ENCODE measurements around the gene HTR3B.

Gene HTR3B

GRCh38 chr11:113985906-113986305 is 81.3 kb downstream of the HTR3B start:
- no peaks in the 10 kb centered on the region for H3K9me3 ChIP-seq (ENCODE audit: control insufficient read depth in 2 of 2, low read length in 2 of 2)

GRCh38 chr11:113986351-113987140 is 82.0 kb downstream of the HTR3B start:
- Histone ChIP-seq H3K9ac (ENCODE audit: low read depth in 1 of 2, low read length in 2 of 2) (no peak overlapping the region), H3K9me3 (ENCODE audit: control insufficient read depth in 2 of 2, low read length in 2 of 2) (no peaks in the 10 kb centered on the region), H3K4me1 (ENCODE audit: control insufficient read depth in 2 of 2, insufficient read depth in 2 of 2, low read length in 2 of 2) (no peaks in the 10 kb centered on the region), H3K27me3 (ENCODE audit: control insufficient read depth in 2 of 2, insufficient read depth in 2 of 2, low read length in 2 of 2) (no peaks in the 10 kb centered on the region), H3K36me3 (ENCODE audit: control insufficient read depth in 2 of 2, insufficient read depth in 2 of 2, low read length in 2 of 2) (no peaks in the 10 kb centered on the region), H3K4me3 (ENCODE audit: low read length in 2 of 2) (no peak overlapping the region), H3K27ac (ENCODE audit: low read depth in 2 of 2, low read length in 2 of 2) (no peak overlapping the region)

More at GRCh38 chr11:113985906-113986305, 81.3 kb downstream of the HTR3B start:
- no peak overlapping the region for H3K27ac ChIP-seq (ENCODE audit: low read depth in 2 of 2, low read length in 2 of 2)
- H3K4me1 ChIP-seq (ENCODE audit: control insufficient read depth in 2 of 2, insufficient read depth in 2 of 2, low read length in 2 of 2): no peaks in the 10 kb centered on the region
- H3K36me3 ChIP-seq (ENCODE audit: control insufficient read depth in 2 of 2, insufficient read depth in 2 of 2, low read length in 2 of 2): no peaks in the 10 kb centered on the region
- H3K27me3 ChIP-seq (ENCODE audit: control insufficient read depth in 2 of 2, insufficient read depth in 2 of 2, low read length in 2 of 2): peaks cover 0 to 3% of the 10 kb centered on the region in 2 donors
- no peak overlapping the region for H3K9ac ChIP-seq (ENCODE audit: low read depth in 1 of 2, low read length in 2 of 2)
- no peak overlapping the region for H3K4me3 ChIP-seq (ENCODE audit: low read length in 2 of 2)

- Histone ChIP-seq H3K4me1 (ENCODE audit: control insufficient read depth in 2 of 2, insufficient read depth in 2 of 2, low read length in 2 of 2) (no peaks in the 10 kb centered on the region), H3K9me3 (ENCODE audit: control insufficient read depth in 2 of 2, low read length in 2 of 2) (no peaks in the 10 kb centered on the region), H3K4me3 (ENCODE audit: low read length in 2 of 2) (no peak overlapping the region), H3K9ac (ENCODE audit: low read depth in 1 of 2, low read length in 2 of 2) (no peak overlapping the region), H3K27me3 (ENCODE audit: control insufficient read depth in 2 of 2, insufficient read depth in 2 of 2, low read length in 2 of 2) (peaks cover 2% of the 10 kb centered on the region in 2 donors), H3K36me3 (ENCODE audit: control insufficient read depth in 2 of 2, insufficient read depth in 2 of 2, low read length in 2 of 2) (no peaks in the 10 kb centered on the region), H3K27ac (ENCODE audit: low read depth in 2 of 2, low read length in 2 of 2) (no peak overlapping the region)
Observed at GRCh38 chr11:113989381-113989780, 84.8 kb downstream of the HTR3B start.

- H3K36me3 ChIP-seq (ENCODE audit: control insufficient read depth in 2 of 2, insufficient read depth in 2 of 2, low read length in 2 of 2): no peaks in the 10 kb centered on the region
- no peak overlapping the region for H3K9ac ChIP-seq (ENCODE audit: low read depth in 1 of 2, low read length in 2 of 2)
- no peak overlapping the region for H3K4me3 ChIP-seq (ENCODE audit: low read length in 2 of 2)
- no peaks in the 10 kb centered on the region for H3K4me1 ChIP-seq (ENCODE audit: control insufficient read depth in 2 of 2, insufficient read depth in 2 of 2, low read length in 2 of 2)
- no peaks in the 10 kb centered on the region for H3K9me3 ChIP-seq (ENCODE audit: control insufficient read depth in 2 of 2, low read length in 2 of 2)
- peaks cover 2% of the 10 kb centered on the region in 2 donors for H3K27me3 ChIP-seq (ENCODE audit: control insufficient read depth in 2 of 2, insufficient read depth in 2 of 2, low read length in 2 of 2)
- H3K27ac ChIP-seq (ENCODE audit: low read depth in 2 of 2, low read length in 2 of 2): no peak overlapping the region
Observed at GRCh38 chr11:113989916-113990315, 85.3 kb downstream of the HTR3B start.

- Histone ChIP-seq H3K36me3 (ENCODE audit: control insufficient read depth in 2 of 2, insufficient read depth in 2 of 2, low read length in 2 of 2) (no peaks in the 10 kb centered on the region), H3K9me3 (ENCODE audit: control insufficient read depth in 2 of 2, low read length in 2 of 2) (no peaks in the 10 kb centered on the region), H3K9ac (ENCODE audit: low read depth in 1 of 2, low read length in 2 of 2) (no peak overlapping the region), H3K4me3 (ENCODE audit: low read length in 2 of 2) (no peak overlapping the region), H3K27me3 (ENCODE audit: control insufficient read depth in 2 of 2, insufficient read depth in 2 of 2, low read length in 2 of 2) (peaks cover 2% of the 10 kb centered on the region in 2 donors), H3K4me1 (ENCODE audit: control insufficient read depth in 2 of 2, insufficient read depth in 2 of 2, low read length in 2 of 2) (no peaks in the 10 kb centered on the region), H3K27ac (ENCODE audit: low read depth in 2 of 2, low read length in 2 of 2) (no peak overlapping the region)
Observed at GRCh38 chr11:113991170-113991569, 86.6 kb downstream of the HTR3B start.

GRCh38 chr11:113991718-113992458 is 87.3 kb downstream of the HTR3B start:
- no peaks in the 10 kb centered on the region for H3K36me3 ChIP-seq (ENCODE audit: control insufficient read depth in 2 of 2, insufficient read depth in 2 of 2, low read length in 2 of 2)
- H3K27me3 ChIP-seq (ENCODE audit: control insufficient read depth in 2 of 2, insufficient read depth in 2 of 2, low read length in 2 of 2): peaks cover 2% of the 10 kb centered on the region in 2 donors
- no peak overlapping the region for H3K27ac ChIP-seq (ENCODE audit: low read depth in 2 of 2, low read length in 2 of 2)
- no peak overlapping the region for H3K4me3 ChIP-seq (ENCODE audit: low read length in 2 of 2)
- H3K4me1 ChIP-seq (ENCODE audit: control insufficient read depth in 2 of 2, insufficient read depth in 2 of 2, low read length in 2 of 2): no peaks in the 10 kb centered on the region
- no peaks in the 10 kb centered on the region for H3K9me3 ChIP-seq (ENCODE audit: control insufficient read depth in 2 of 2, low read length in 2 of 2)
- H3K9ac ChIP-seq (ENCODE audit: low read depth in 1 of 2, low read length in 2 of 2): no peak overlapping the region

GRCh38 chr11:113992459-113993110 is 88.0 kb downstream of the HTR3B start:
- Histone ChIP-seq H3K9ac (ENCODE audit: low read depth in 1 of 2, low read length in 2 of 2) (no peak overlapping the region), H3K27ac (ENCODE audit: low read depth in 2 of 2, low read length in 2 of 2) (no peak overlapping the region), H3K27me3 (ENCODE audit: control insufficient read depth in 2 of 2, insufficient read depth in 2 of 2, low read length in 2 of 2) (peaks cover 2% of the 10 kb centered on the region in 2 donors), H3K36me3 (ENCODE audit: control insufficient read depth in 2 of 2, insufficient read depth in 2 of 2, low read length in 2 of 2) (no peaks in the 10 kb centered on the region), H3K9me3 (ENCODE audit: control insufficient read depth in 2 of 2, low read length in 2 of 2) (no peaks in the 10 kb centered on the region), H3K4me1 (ENCODE audit: control insufficient read depth in 2 of 2, insufficient read depth in 2 of 2, low read length in 2 of 2) (no peaks in the 10 kb centered on the region), H3K4me3 (ENCODE audit: low read length in 2 of 2) (no peak overlapping the region)

- Histone ChIP-seq H3K36me3 (ENCODE audit: control insufficient read depth in 2 of 2, insufficient read depth in 2 of 2, low read length in 2 of 2) (no peaks in the 10 kb centered on the region), H3K4me3 (ENCODE audit: low read length in 2 of 2) (no peak overlapping the region), H3K9ac (ENCODE audit: low read depth in 1 of 2, low read length in 2 of 2) (no peak overlapping the region), H3K27me3 (ENCODE audit: control insufficient read depth in 2 of 2, insufficient read depth in 2 of 2, low read length in 2 of 2) (peaks cover 2% of the 10 kb centered on the region in 2 donors), H3K4me1 (ENCODE audit: control insufficient read depth in 2 of 2, insufficient read depth in 2 of 2, low read length in 2 of 2) (no peaks in the 10 kb centered on the region), H3K27ac (ENCODE audit: low read depth in 2 of 2, low read length in 2 of 2) (no peak overlapping the region), H3K9me3 (ENCODE audit: control insufficient read depth in 2 of 2, low read length in 2 of 2) (no peaks in the 10 kb centered on the region)
Observed at GRCh38 chr11:113994077-113994954, 89.7 kb downstream of the HTR3B start.

Data from mucosa of rectum (tissue), 2 donors.